ENCODE measurements around the gene TNIP3. TPM values are rescaled to one million over a fixed set of nuclear protein-coding genes. Genes with fewer than 3 reads are reported as not detected.
"Not testable (repeated sequence)": the region's sequence is repeated elsewhere in the genome, so short reads cannot be mapped to it uniquely, and the experiment has no call there.

TNIP3 gene
- total and polyA plus RNA-seq, 9 donors, result 0.05 to 0.60 (median 0.15) TPM; not detected in 4

GRCh38 chr4:121177246-121178137 lies 13.4 kb upstream of the TNIP3 start:
- no peak for TF ChIP-seq EP300 (IDR thresholded peaks at IDR 0.05)
- TF ChIP-seq POLR2A (IDR thresholded peaks at IDR 0.05), result no peak
- TF ChIP-seq CTCF (IDR thresholded peaks at IDR 0.05), result no peak
- Histone ChIP-seq H3K27ac (no peak overlapping the region), H3K4me3 (no peak overlapping the region), H3K36me3 (no peaks in the 10 kb centered on the region), H3K9me3 (no peaks in the 10 kb centered on the region), H3K27me3 (no peaks in the 10 kb centered on the region), H3K4me1 (ENCODE audit: insufficient read depth) (no peaks in the 10 kb centered on the region)
- intact Hi-C loops (cut with DNase I), result no loop called here
- no peak for DNase-seq
- WGBS, 3 donors, result 36 to 45% (median 39%) methylated on average over 3 of the region's 3 CpGs

- H3K9me3 ChIP-seq, result no peaks in the 10 kb centered on the region
- H3K4me1 ChIP-seq (ENCODE audit: insufficient read depth), result no peaks in the 10 kb centered on the region
- H3K4me3 ChIP-seq, result no peak overlapping the region
- no peak overlapping the region for H3K27ac ChIP-seq
- no peak for DNase-seq
- WGBS, 3 donors, result 48 to 74% (median 67%) methylated on average over 3 of the region's 3 CpGs
- intact Hi-C loops (cut with DNase I), result no loop called here
- no peaks in the 10 kb centered on the region for H3K36me3 ChIP-seq
- no peaks in the 10 kb centered on the region for H3K27me3 ChIP-seq
- TF ChIP-seq POLR2A (IDR thresholded peaks at IDR 0.05), result no peak
These were observed 12.2 kb upstream of the TNIP3 start for GRCh38 chr4:121176082-121176934.

GRCh38 chr4:121171477-121171876 lies 7.4 kb upstream of the TNIP3 start:
- intact Hi-C loops (cut with DNase I); H3K36me3 ChIP-seq; H3K27me3 ChIP-seq; H3K4me1 ChIP-seq (ENCODE audit: insufficient read depth); H3K4me3 ChIP-seq; DNase-seq; H3K27ac ChIP-seq; H3K9me3 ChIP-seq: not testable (repeated sequence)
- 97 to 99% (median 98%) methylated on average over 3 of the region's 3 CpGs for WGBS, 3 donors

- H3K36me3 ChIP-seq, result no peaks in the 10 kb centered on the region
- H3K4me3 ChIP-seq, result no peak overlapping the region
- TF ChIP-seq CTCF (IDR thresholded peaks at IDR 0.05) (no peak), POLR2A (IDR thresholded peaks at IDR 0.05) (no peak), EP300 (IDR thresholded peaks at IDR 0.05) (no peak)
- no peak overlapping the region for H3K27ac ChIP-seq
- H3K27me3 ChIP-seq, result no peaks in the 10 kb centered on the region
- 84 to 88% (median 87%) methylated on average over 6 of the region's 6 CpGs for WGBS, 3 donors
- H3K9me3 ChIP-seq, result no peaks in the 10 kb centered on the region
- H3K4me1 ChIP-seq (ENCODE audit: insufficient read depth), result no peaks in the 10 kb centered on the region
- DNase-seq, result no peak
- intact Hi-C loops (cut with DNase I), result no loop called here
These were observed 4.5 kb upstream of the TNIP3 start for GRCh38 chr4:121168446-121169281.

GRCh38 chr4:121166976-121167375 lies 2.9 kb upstream of the TNIP3 start:
- no peaks in the 10 kb centered on the region for H3K9me3 ChIP-seq
- intact Hi-C loops (cut with DNase I), result no loop called here
- H3K4me1 ChIP-seq (ENCODE audit: insufficient read depth), result no peaks in the 10 kb centered on the region
- DNase-seq, result no peak
- no peaks in the 10 kb centered on the region for H3K36me3 ChIP-seq
- no peak overlapping the region for H3K4me3 ChIP-seq
- H3K27ac ChIP-seq, result no peak overlapping the region
- no peaks in the 10 kb centered on the region for H3K27me3 ChIP-seq
- TF ChIP-seq POLR2A (IDR thresholded peaks at IDR 0.05) (no peak), CTCF (IDR thresholded peaks at IDR 0.05) (no peak)

Measured in ovary (tissue), 9 donors.